Skeletal muscle tissue (tissue), 5 donors: ENCODE data around the gene TSR1. TPM values are rescaled to one million over a fixed set of nuclear protein-coding genes. Genes with fewer than 3 reads are reported as not detected.

Experiments
- H3K27ac ChIP-seq: one replicate; pipeline ENCODE4 v1.7.0; 2013; ENCODE audit warnings: mild to moderate bottlenecking, low read depth, low read length, inconsistent platforms
- H3K27me3 ChIP-seq, 3 donors: one replicate each; pipeline ENCODE4 v1.7.0; 2013; ENCODE audit warnings: low read length in 3 of 3; ENCODE audit not compliant: control insufficient read depth in 3 of 3, insufficient read depth in 3 of 3
- H3K36me3 ChIP-seq, 3 donors: one replicate each; pipeline ENCODE4 v1.7.0; 2013; ENCODE audit warnings: low read length in 3 of 3; ENCODE audit not compliant: control insufficient read depth in 3 of 3, insufficient read depth in 3 of 3
- H3K4me1 ChIP-seq, 3 donors: one replicate each; pipeline ENCODE4 v1.7.0; 2013; ENCODE audit warnings: low read length in 3 of 3, mild to moderate bottlenecking in 3 of 3; ENCODE audit not compliant: control insufficient read depth in 3 of 3, insufficient read depth in 3 of 3
- H3K4me3 ChIP-seq, 3 donors: one replicate each; pipeline ENCODE4 v1.7.0; 2013; ENCODE audit warnings: low read length in 3 of 3
- H3K9ac ChIP-seq, 3 donors: one replicate each; pipeline ENCODE4 v1.7.0; 2013; ENCODE audit warnings: low read length in 3 of 3, mild to moderate bottlenecking in 3 of 3, moderate library complexity in 2 of 3, low read depth in 1 of 3
- H3K9me3 ChIP-seq, 3 donors: one replicate each; pipeline ENCODE4 v1.7.0; 2013; ENCODE audit warnings: low read length in 3 of 3; ENCODE audit not compliant: control insufficient read depth in 3 of 3
- small RNA-seq: library from RNA; depleted of rRNA; stranded (forward); fragments of <200 nt; gene quantifications from one replicate; pipeline ENCODE3, GENCODE V24; 2014
- total RNA-seq: library from RNA; depleted of rRNA; stranded (reverse); fragments of >200 nt; gene quantifications from one replicate; pipeline ENCODE4 v1.2.3, GENCODE V29; 2014
- donor health status: Osteomylitis.

TSR1 gene
- total RNA-seq, 1 donor from 2014 or later = 26.1 TPM

GRCh38 chr17:2274414-2274813 lies 61.8 kb downstream of the TSR1 start:
- no peaks in the 10 kb centered on the region for H3K9me3 ChIP-seq
- no peak overlapping the region for H3K4me3 ChIP-seq
- peaks cover 7 to 17% (median 9%) of the 10 kb centered on the region in 3 donors for H3K36me3 ChIP-seq
- no peaks in the 10 kb centered on the region for H3K27me3 ChIP-seq
- H3K4me1 ChIP-seq = peaks cover 0 to 4% (median 3%) of the 10 kb centered on the region in 3 donors
- no peak overlapping the region for H3K9ac ChIP-seq
- H3K27ac ChIP-seq = no peak overlapping the region

Small RNAs within 50 kb of the gene (small RNA-seq; reads per million reads assigned to genes)
- gene AC006435.3 = not detected
- 548 reads per million, percentile 98 among the genes with 10 or more reads in this experiment for gene SNORD91A
- 75.1 reads per million, percentile 96 among the genes with 10 or more reads in this experiment for gene SNORD91B

Other genes with a start within 250 kb of the TSR1 start
- 13.6 TPM for gene SMG6, start 32.7 kb downstream of the TSR1 start, total RNA-seq
- 17.2 TPM for gene SRR, start 32.5 kb downstream of the TSR1 start, total RNA-seq
- 19.8 TPM for gene SGSM2, start 1.0 kb upstream of the TSR1 start, total RNA-seq
- 5.2 TPM for gene MNT, start 64.6 kb upstream of the TSR1 start, total RNA-seq
- gene METTL16, start 175.4 kb upstream of the TSR1 start, total RNA-seq = 13.6 TPM